ENCODE measurements around the gene UQCR10.

Gene UQCR10

GRCh38 chr22:29782061-29782845 is 15.1 kb downstream of the UQCR10 start:
- no peak for TF ChIP-seq CTCF (IDR thresholded peaks at IDR 0.05; ENCODE audit: control extremely low read depth, extremely low read depth, low read depth, missing control alignments)
- no peak for DNase-seq (ENCODE audit: extremely low spot score)
- ChIA-PET POLR2A (no interaction called here), CTCF (interaction anchor here (2.2 kb wide), 1 partner anchor 11 kb away, joined by 5 read pairs; no protein-coding TSS in a partner anchor)

- TF ChIP-seq CTCF (IDR thresholded peaks at IDR 0.05; ENCODE audit: control extremely low read depth, extremely low read depth, low read depth, missing control alignments), result no peak
- ChIA-PET POLR2A (no interaction called here), CTCF (interaction anchor here (0.8 kb wide), 1 partner anchor 11 kb away, joined by 4 read pairs; no protein-coding TSS in a partner anchor)
- no peak for DNase-seq (ENCODE audit: extremely low spot score)
Measured at GRCh38 chr22:29784451-29785361, 17.5 kb downstream of the UQCR10 start.

- no peak for TF ChIP-seq CTCF (IDR thresholded peaks at IDR 0.05; ENCODE audit: control extremely low read depth, extremely low read depth, low read depth, missing control alignments)
- DNase-seq (ENCODE audit: extremely low spot score), result no peak
- CTCF ChIA-PET, result no interaction called here
- POLR2A ChIA-PET, result no interaction called here
Measured at GRCh38 chr22:29786031-29786430, 18.9 kb downstream of the UQCR10 start.

- ChIA-PET POLR2A (interaction anchor here (0.7 kb wide), 1 partner anchor 7 kb away, joined by 3 read pairs; no protein-coding TSS in a partner anchor), CTCF (no interaction called here)
- TF ChIP-seq CTCF (IDR thresholded peaks at IDR 0.05; ENCODE audit: control extremely low read depth, extremely low read depth, low read depth, missing control alignments), result no peak
- DNase-seq (ENCODE audit: extremely low spot score), result no peak
Measured at GRCh38 chr22:29787371-29787980, 20.3 kb downstream of the UQCR10 start.

- no peak for TF ChIP-seq CTCF (IDR thresholded peaks at IDR 0.05; ENCODE audit: control extremely low read depth, extremely low read depth, low read depth, missing control alignments)
- no peak for DNase-seq (ENCODE audit: extremely low spot score)
- ChIA-PET POLR2A (no interaction called here), CTCF (interaction anchor here (1.9 kb wide), 1 partner anchor 19 kb away, joined by 5 read pairs; no protein-coding TSS in a partner anchor)
Measured at GRCh38 chr22:29788339-29789279, 21.4 kb downstream of the UQCR10 start.
